Astrocyte (in vitro differentiated cells and primary cell): ENCODE data around the gene PTPA.

Source experiments
- EZH2 ChIP-seq: IDR thresholded peaks from 2 replicates; pipeline ENCODE4 v1.6.1; 2012; ENCODE audit warnings: mild to moderate bottlenecking, low read length, inconsistent platforms; ENCODE audit not compliant: insufficient read depth
- TF ChIP-seq, protein P1 (sequence below): IDR thresholded peaks from 2 replicates; pipeline ENCODE4 v1.5.1; 2011; ENCODE audit warnings: low read depth, mild to moderate bottlenecking, inconsistent platforms, low read length, moderate library complexity; ENCODE audit not compliant: insufficient read depth

DNA sequence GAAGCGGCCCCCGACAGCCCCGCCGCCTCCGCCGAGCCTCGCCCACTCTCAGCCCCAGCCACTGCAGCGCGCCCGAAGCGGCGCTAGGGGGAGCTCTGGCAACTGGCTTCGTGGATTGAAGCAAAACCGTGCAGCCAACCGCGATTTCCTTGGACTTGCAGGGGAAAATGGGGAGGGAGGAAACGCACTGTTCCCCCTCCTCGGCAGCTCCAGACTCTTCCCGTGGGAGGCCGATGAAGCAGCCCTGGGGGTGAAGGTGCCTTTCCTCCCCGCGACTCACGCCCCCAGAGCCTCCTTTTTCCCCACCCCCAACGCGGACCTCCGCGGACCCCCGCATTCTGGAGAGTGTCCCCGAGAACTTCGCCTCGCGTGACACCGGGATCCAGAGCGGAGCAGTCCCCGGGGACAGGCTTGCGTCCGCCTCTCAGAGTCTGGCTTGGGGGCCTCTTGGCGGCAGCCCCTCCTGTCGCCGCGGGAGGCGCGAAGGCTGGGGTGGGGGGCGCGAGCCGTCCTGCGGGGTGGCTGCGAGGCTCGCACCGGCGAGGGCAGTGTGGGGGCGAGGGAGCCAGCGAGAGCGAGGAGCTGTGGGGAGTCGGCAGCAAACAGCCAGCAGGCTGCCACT is 63.0 kb downstream of the PTPA start:
- TF ChIP-seq, protein P1, sequence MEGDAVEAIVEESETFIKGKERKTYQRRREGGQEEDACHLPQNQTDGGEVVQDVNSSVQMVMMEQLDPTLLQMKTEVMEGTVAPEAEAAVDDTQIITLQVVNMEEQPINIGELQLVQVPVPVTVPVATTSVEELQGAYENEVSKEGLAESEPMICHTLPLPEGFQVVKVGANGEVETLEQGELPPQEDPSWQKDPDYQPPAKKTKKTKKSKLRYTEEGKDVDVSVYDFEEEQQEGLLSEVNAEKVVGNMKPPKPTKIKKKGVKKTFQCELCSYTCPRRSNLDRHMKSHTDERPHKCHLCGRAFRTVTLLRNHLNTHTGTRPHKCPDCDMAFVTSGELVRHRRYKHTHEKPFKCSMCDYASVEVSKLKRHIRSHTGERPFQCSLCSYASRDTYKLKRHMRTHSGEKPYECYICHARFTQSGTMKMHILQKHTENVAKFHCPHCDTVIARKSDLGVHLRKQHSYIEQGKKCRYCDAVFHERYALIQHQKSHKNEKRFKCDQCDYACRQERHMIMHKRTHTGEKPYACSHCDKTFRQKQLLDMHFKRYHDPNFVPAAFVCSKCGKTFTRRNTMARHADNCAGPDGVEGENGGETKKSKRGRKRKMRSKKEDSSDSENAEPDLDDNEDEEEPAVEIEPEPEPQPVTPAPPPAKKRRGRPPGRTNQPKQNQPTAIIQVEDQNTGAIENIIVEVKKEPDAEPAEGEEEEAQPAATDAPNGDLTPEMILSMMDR = peak; percentile 81
- TF ChIP-seq EZH2 = no peak
